Measurements from ENCODE around the gene SETX. TPM values are rescaled to one million over a fixed set of nuclear protein-coding genes. Genes with fewer than 3 reads are reported as not detected.
"Not testable (repeated sequence)": the region's sequence is repeated elsewhere in the genome, so short reads cannot be mapped to it uniquely, and the experiment has no call there.

Gene SETX, protein sequence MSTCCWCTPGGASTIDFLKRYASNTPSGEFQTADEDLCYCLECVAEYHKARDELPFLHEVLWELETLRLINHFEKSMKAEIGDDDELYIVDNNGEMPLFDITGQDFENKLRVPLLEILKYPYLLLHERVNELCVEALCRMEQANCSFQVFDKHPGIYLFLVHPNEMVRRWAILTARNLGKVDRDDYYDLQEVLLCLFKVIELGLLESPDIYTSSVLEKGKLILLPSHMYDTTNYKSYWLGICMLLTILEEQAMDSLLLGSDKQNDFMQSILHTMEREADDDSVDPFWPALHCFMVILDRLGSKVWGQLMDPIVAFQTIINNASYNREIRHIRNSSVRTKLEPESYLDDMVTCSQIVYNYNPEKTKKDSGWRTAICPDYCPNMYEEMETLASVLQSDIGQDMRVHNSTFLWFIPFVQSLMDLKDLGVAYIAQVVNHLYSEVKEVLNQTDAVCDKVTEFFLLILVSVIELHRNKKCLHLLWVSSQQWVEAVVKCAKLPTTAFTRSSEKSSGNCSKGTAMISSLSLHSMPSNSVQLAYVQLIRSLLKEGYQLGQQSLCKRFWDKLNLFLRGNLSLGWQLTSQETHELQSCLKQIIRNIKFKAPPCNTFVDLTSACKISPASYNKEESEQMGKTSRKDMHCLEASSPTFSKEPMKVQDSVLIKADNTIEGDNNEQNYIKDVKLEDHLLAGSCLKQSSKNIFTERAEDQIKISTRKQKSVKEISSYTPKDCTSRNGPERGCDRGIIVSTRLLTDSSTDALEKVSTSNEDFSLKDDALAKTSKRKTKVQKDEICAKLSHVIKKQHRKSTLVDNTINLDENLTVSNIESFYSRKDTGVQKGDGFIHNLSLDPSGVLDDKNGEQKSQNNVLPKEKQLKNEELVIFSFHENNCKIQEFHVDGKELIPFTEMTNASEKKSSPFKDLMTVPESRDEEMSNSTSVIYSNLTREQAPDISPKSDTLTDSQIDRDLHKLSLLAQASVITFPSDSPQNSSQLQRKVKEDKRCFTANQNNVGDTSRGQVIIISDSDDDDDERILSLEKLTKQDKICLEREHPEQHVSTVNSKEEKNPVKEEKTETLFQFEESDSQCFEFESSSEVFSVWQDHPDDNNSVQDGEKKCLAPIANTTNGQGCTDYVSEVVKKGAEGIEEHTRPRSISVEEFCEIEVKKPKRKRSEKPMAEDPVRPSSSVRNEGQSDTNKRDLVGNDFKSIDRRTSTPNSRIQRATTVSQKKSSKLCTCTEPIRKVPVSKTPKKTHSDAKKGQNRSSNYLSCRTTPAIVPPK (N-terminal part only)
- 10 to 100 TPM; 42.8 to 66.7 (median 58.2) TPM for polyA plus RNA-seq (ENCODE audit: insufficient read length in 3 of 3)
- long read RNA-seq, donor 1, partial matches to known transcripts: 5 of 5 reads
- long read RNA-seq, donor 1, other reads (novel, unspliced or antisense): 0 of 5 reads
- long read RNA-seq, donor 2: 0 reads
- long read RNA-seq, donor 3, partial matches to known transcripts: 5 of 5 reads
- long read RNA-seq, donor 3, other reads (novel, unspliced or antisense): 0 of 5 reads
- long read RNA-seq, donor 4: 0 reads
- long read RNA-seq, donor 5: 0 reads
- long read RNA-seq, donor 6, partial matches to known transcripts: 6 of 6 reads
- long read RNA-seq, donor 6, other reads (novel, unspliced or antisense): 0 of 6 reads
- long read RNA-seq, donor 7, partial matches to known transcripts: 8 of 8 reads
- long read RNA-seq, donor 7, other reads (novel, unspliced or antisense): 0 of 8 reads
- long read RNA-seq, donor 8: 0 reads
- long read RNA-seq, donor 9: 0 reads
- long read RNA-seq, donor 10: 0 reads
- long read RNA-seq, donor 11, partial matches to known transcripts: 5 of 5 reads
- long read RNA-seq, donor 11, other reads (novel, unspliced or antisense): 0 of 5 reads
- long read RNA-seq, donor 12, full-length matches to known transcripts: 2 of 17 reads
- long read RNA-seq, donor 12, partial matches to known transcripts: 15 of 17 reads
- long read RNA-seq, donor 12, other reads (novel, unspliced or antisense): 0 of 17 reads
- long read RNA-seq, donor 13: 0 reads
- long read RNA-seq, donor 14: 0 reads
- long read RNA-seq, donor 15, partial matches to known transcripts: 5 of 5 reads
- long read RNA-seq, donor 15, other reads (novel, unspliced or antisense): 0 of 5 reads
- long read RNA-seq, donor 16: 0 reads

GRCh38 chr9:132354637-132355355 is at the start of gene SETX:
Gene SETX (minus strand): TSS chr9:132354986. CDS start chr9:132349428, 5,558 bp downstream.
- DNase-seq: peak; percentile 97

DNA sequence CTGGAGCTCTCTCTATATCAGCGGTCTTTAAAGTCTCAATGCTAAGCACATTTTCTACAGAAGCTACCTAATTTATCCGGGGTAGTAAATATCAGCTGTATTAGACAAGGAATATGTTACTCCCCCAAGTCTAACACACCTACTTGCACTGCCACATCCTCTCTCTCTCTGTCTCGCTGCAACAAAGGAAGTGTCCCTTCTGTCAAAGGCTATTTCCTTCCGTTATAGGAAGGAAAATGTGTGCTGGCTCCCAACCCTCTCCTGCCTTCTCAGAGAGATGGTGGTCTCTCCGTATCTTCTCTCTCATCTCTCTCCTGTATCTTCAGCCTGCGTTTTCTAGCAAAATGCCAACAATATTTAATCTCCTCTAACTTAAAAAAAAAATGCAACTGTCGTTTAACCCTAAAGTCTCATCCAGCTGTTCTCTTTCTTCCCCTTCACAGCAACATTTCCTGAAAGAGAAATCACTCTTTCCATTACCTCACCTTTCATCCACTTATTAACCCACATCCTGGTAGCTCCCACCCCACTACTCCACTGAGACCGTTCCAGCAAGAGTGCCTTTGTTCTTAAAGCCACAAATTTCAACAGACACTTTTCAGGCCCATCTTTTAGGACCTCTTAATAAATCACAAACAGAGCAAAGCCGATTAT is 49.6 kb upstream of the SETX start:
- DNase-seq: no peak

DNA sequence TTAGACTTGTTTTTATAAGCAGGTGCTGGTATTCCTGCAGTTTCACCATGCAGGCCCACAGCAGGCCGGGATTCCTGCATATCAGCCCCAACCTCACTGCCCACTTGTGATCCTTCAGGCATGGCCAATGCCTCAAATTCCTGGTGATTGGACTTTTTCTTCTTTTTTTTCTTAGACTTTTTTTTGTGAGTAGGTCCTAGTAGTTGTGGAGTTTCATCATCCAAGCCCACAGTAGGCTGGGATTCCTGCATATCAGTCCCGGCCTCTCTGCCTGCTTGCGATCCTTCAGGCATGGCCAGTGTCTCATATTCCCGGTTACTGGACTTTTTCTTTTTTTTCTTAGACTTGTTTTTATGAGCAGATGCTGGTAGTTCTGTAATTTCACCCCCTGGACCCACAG is 47.0 kb upstream of the SETX start:
- peak; percentile 57 for DNase-seq

- DNase-seq: no peak
These were observed 40.8 kb upstream of the SETX start for GRCh38 chr9:132395560-132395959.

DNA sequence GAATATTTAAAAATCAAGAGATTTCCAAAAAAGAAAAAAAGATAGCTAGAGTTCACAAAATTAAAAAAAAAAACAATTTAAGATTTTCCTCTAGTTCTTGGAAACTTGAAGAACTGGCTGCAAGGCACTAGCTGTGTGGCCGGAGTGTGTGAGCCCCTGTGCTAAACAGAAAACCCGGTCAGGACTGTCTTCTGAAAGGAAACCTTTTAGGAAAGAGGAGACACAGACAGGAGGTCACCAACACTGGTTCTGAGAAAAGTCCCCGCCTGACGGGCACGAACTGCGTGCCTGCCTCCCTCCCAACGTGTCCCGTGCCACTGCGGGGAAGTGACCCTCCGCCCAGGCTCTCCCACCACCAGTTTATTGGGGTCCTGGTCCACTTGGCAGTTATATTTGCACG is 36.7 kb upstream of the SETX start:
- DNase-seq: no peak

- DNase-seq: no peak
These were observed 36.2 kb upstream of the SETX start for GRCh38 chr9:132390966-132391365.

DNA sequence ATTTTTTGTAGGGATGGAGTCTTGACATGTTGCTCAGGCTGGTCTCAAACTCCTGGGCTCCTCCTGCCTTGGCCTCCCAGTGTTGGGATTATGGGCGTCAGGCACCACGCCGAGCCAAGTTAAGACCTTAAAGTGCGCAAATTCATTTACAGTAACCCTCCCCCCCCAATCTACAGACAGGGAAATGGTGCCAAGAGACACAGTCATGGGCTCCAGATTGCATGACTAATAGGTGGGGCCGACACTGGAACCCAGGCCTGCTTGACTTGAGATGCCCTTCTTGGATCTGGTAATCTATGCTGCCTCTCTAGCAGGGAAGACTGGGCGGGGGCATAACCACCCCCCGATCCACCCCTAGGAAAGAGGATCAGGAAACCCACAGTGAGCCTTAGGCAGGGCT is 32.3 kb upstream of the SETX start:
- DNase-seq: no peak

- no peak for DNase-seq
These were observed 29.6 kb upstream of the SETX start for GRCh38 chr9:132384376-132384775.

DNA sequence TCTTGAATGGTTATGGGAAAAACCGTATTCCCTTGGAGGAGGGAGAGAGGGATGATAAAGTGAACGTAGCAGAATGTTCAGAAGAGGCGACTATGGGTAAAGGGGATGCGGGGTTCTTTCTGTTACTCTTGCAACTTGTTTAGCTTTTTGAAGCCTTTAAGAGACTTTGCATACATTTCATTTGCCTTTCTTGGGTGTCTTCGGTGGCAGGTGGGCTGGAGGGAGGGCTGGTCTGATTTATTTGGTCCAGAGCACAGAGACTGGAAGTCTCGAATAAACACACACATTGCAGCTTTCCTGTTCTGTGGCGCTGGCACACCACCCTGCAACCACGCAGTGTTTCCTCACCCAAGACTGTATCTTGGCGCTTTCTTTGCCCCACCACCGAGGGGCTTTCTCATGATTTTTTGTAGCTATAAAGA is 28.7 kb upstream of the SETX start:
- DNase-seq: no peak

GRCh38 chr9:132381966-132382541 is 27.3 kb upstream of the SETX start:
- no peak for DNase-seq

- not testable (repeated sequence) for DNase-seq
These were observed 23.6 kb upstream of the SETX start for GRCh38 chr9:132378416-132378815.

DNA sequence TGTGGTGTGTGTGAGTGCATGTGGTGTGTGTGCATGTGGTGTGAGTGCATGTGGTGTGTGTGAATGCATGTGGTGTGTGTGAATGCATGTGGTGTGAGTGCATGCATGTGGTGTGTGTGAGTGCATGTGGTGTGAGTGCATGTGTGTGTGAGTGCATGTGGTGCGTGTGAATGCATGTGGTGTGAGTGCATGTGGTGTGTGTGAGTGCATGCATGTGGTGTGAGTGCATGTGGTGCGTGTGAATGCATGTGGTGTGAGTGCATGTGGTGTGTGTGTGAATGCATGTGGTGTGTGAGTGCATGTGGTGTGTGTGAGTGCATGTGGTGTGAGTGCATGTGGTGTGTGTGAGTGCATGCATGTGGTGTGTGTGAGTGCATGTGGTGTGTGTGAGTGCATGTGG is 23.0 kb upstream of the SETX start:
- DNase-seq: not testable (repeated sequence)

- DNase-seq: no peak
These were observed 17.6 kb upstream of the SETX start for GRCh38 chr9:132372177-132373095.

DNA sequence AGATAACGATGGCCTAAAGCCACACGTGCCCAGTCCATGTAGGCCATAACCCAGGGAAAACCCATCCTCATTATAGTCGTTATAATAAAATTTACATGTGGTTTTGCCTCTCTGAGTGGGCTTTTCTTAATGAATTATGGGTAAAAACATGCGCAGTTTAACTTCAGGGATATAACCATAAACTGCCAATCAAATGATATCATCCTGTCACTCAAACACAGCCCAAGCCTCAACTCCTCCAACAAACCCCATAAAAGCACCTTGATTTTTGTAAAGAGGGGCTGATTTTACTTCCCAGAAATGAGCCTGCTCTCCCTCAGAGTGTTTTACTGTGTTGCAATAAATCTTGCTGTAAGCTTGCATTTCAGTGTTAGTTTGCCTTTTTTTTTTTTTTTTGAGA is 15.8 kb upstream of the SETX start:
- no peak for DNase-seq

- DNase-seq: no peak
These were observed 14.6 kb upstream of the SETX start for GRCh38 chr9:132369421-132369820.

DNA sequence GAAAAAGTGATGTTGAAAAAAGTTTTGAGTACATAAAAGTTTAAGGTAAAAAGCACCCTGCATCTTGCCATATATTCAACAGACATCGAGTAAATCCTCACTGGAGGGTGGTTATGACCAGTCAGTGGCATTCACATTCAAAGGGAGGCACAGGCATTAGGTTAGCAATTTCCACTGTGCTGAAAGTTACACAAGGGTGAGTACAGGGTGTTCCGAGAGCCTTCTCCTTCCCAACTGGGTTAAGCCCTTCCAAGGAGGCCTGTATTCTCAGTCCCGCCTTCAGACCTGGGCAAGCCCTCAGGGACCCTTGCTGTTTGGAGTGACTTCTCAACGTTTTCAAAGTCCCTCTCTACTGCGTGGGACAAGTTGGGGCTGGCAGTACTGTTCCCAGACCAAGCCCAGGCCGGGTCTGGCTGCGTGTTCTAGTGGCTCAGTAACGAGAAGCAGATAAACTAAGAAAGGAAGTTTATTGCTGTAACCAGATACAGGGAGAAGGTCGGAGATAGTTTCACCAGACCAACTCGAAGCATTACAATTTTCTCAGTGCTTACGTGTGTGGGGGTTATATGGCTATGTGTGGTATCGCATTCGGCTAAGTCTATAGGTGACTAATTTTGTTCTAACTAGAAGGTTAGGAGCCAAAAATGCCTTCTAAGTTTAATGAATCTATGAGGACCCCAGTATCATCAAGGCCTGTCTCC is 13.0 kb upstream of the SETX start:
- no peak for DNase-seq

DNA sequence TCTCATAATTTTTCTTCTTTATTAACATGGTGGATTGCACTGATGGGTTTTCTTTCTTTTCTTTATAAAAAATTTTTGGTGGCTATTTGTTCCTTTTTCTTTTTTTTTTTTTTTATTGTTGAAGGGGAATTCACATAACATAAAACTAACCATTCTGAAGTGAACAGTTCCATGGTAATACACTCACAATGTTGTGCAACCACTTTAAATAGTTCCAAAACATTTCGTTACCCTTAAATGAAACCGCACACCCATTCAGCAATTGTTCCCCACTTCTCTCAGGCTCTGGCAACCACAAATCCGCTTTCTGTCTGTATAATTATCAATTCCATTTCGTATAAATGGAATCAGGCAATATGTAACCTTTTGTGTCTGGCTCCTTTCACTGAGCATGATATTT is 11.7 kb upstream of the SETX start:
- DNase-seq: no peak
